HG02588 (cell line): ENCODE results near the gene CACNA1D.

Experiments used
- ATAC-seq: cut with Tn5 transposase; IDR thresholded peaks from one replicate; pipeline ENCODE4 v1.9.1; 2021; ENCODE audit warnings: mild to moderate bottlenecking, moderate library complexity; ENCODE audit not compliant: unreplicated experiment

CACNA1D gene

GRCh38 chr3:53803124-53803815 is 308.9 kb downstream of the CACNA1D start:
- ATAC-seq: no peak

GRCh38 chr3:53803816-53804695 is 309.6 kb downstream of the CACNA1D start:
- ATAC-seq: no peak

- ATAC-seq: peak; percentile 71
Measured at GRCh38 chr3:53804697-53805462, 310.5 kb downstream of the CACNA1D start.

GRCh38 chr3:53805463-53806159 is 311.2 kb downstream of the CACNA1D start:
- no peak for ATAC-seq

GRCh38 chr3:53806182-53807116 is 312.0 kb downstream of the CACNA1D start:
- ATAC-seq: peak; percentile 58

GRCh38 chr3:53807117-53807810 is 312.9 kb downstream of the CACNA1D start:
- ATAC-seq: peak; percentile 14

GRCh38 chr3:53808496-53808895 is 314.1 kb downstream of the CACNA1D start:
- ATAC-seq: no peak

GRCh38 chr3:53809267-53809666 is 314.9 kb downstream of the CACNA1D start:
- no peak for ATAC-seq

- ATAC-seq: no peak
Measured at GRCh38 chr3:53809764-53810400, 315.5 kb downstream of the CACNA1D start.

GRCh38 chr3:53811143-53811927 is 316.9 kb downstream of the CACNA1D start:
- no peak for ATAC-seq

- no peak for ATAC-seq
Measured at GRCh38 chr3:53812434-53812833, 318.0 kb downstream of the CACNA1D start.

- ATAC-seq: no peak
Measured at GRCh38 chr3:53813229-53813628, 318.8 kb downstream of the CACNA1D start.

- no peak for ATAC-seq
Measured at GRCh38 chr3:53813876-53814275, 319.5 kb downstream of the CACNA1D start.

- no peak for ATAC-seq
Measured at GRCh38 chr3:53815067-53815466, 320.7 kb downstream of the CACNA1D start.

- no peak for ATAC-seq
Measured at GRCh38 chr3:53815651-53816050, 321.2 kb downstream of the CACNA1D start.

- no peak for ATAC-seq
Measured at GRCh38 chr3:53816425-53816824, 322.0 kb downstream of the CACNA1D start.

GRCh38 chr3:53817211-53817610 is 322.8 kb downstream of the CACNA1D start:
- ATAC-seq: no peak

- no peak for ATAC-seq
Measured at GRCh38 chr3:53817809-53818208, 323.4 kb downstream of the CACNA1D start.
